HG02623 (cell line): ENCODE results near the gene TTC12.
"Not testable (repeated sequence)": the region's sequence is repeated elsewhere in the genome, so short reads cannot be mapped to it uniquely, and the experiment has no call there.

Experiments used
- ATAC-seq: cut with Tn5 transposase; IDR thresholded peaks from one replicate; pipeline ENCODE4 v1.9.1; 2021; ENCODE audit warnings: moderate library complexity; ENCODE audit not compliant: unreplicated experiment

Gene TTC12

GRCh38 chr11:113286009-113286408 lies 28.4 kb upstream of the TTC12 start:
- no peak for ATAC-seq

- ATAC-seq, result no peak
Observed at GRCh38 chr11:113286509-113287497, 27.6 kb upstream of the TTC12 start.

DNA sequence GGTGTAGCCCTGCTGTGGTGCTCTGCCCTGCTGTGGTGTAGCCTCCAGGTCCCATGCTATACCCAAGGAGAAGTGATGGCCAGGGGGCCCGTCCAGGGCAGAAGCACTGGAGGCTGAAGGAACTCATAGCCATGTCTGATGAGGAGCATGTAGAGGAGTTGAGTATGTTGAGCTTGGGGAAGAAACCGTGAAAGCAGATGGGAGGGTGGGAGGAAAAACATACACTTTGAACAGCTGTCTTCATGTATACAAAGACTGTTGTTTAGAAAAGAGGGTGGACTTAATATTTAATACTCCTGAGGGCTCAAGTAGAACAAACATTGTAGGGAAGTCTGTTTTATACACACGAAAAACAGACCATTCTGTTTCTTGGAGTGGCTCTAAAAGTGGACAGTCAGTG lies 26.6 kb upstream of the TTC12 start:
- ATAC-seq, result no peak

DNA sequence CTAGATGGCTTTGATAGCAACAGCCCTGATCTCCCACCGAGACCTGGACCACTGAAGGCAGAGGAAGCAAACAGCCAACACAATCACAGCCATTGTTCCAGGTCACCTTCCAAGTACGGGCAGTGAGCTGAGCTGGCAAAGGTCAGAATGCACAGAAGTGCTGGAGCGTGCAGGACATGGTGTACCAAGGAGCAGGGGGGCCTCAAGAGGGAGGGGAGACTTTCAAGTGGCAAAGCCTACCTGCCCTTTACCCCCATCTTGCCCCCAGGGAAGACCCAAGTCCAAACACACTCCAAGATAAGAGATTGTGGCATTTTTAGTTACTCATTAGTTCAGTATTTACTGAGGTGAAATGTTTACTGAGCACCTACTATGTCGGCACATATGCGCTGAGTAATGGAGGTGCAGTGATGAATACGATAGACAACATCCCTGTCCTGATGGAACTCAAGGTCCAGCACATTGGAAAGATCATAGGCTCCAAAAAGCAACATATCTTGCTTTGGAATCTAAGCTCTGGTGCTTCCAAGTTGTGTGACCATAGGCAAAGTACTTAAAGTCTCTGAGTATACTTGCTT lies 26.0 kb upstream of the TTC12 start:
- ATAC-seq, result no peak

DNA sequence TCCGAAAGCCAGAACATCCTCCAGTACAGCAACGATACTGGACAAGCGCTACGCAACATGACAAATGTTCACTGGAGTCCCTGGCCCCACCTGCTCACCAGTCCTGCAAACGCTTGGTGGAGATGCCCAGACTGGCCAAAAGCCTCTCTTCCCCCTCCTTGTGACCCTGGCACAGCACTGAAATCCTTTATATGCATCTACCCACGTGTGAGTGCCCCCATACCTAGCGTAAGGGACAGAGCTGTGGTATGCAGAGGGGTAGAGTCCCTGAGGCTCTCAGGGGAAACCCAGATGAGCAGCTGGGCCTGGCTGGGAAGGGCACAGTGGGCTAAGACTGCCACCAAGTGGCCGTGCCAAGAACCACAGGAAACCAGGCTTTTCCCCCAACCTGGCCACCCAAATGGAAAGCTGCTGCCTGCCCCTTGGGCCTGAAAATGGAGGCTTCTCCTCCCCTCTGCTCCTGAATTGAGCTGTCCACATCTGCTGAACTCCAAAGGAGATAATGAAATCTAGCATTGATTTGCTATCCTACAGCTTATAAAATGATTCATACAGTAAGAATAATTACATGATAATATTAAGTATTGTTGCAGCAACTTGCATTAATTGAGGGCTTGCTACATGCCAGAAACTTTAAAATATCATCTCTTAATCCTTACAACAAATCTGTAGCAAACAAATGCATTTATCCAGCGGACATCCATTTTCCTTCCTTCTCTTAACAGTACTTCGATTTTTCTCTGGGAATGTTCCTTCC lies 24.8 kb upstream of the TTC12 start:
- peak; percentile 98 for ATAC-seq

GRCh38 chr11:113293936-113294335 lies 20.4 kb upstream of the TTC12 start:
- no peak for ATAC-seq

DNA sequence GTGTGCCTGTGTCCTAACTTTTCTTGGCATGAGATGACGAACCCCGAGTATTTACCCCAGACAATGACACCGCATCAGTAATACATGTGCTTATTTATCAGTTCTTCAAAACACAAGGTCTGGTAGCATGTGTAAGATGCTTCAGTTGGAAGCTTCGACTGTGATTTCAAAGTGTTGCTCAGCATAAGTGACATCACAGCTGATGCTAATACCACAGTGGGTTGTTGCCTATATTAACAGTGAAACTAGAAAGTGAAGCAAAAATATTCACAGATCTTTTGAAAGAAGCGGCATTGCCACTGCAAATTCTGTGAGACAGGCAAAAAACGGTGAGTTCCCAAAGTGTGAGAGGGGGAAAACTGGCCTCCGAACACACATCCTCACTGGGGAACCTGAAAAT lies 18.4 kb upstream of the TTC12 start:
- no peak for ATAC-seq

GRCh38 chr11:113296447-113297205 lies 17.8 kb upstream of the TTC12 start:
- ATAC-seq, result no peak

- not testable (repeated sequence) for ATAC-seq
Observed at GRCh38 chr11:113298496-113298895, 15.9 kb upstream of the TTC12 start.

DNA sequence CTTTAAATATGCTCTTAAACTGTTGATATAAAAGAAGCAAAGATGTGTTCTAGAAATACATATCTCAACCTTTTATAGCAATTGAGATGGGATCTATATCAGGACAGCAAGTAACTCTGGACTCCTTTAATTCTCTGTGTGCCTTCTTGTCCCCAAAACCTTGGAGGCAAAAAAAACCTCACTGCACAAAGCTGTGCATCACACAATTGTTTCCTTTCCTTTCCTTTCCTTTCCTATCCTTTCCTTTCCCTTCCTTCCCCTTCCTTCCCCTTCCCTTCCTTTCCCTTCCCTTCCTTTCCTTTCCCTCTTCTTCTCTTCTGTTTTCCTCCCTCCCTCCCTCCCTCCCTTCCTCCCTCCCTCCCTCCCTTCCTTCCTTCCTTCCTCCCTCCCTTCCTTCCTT lies 9.5 kb upstream of the TTC12 start:
- ATAC-seq, result no peak

DNA sequence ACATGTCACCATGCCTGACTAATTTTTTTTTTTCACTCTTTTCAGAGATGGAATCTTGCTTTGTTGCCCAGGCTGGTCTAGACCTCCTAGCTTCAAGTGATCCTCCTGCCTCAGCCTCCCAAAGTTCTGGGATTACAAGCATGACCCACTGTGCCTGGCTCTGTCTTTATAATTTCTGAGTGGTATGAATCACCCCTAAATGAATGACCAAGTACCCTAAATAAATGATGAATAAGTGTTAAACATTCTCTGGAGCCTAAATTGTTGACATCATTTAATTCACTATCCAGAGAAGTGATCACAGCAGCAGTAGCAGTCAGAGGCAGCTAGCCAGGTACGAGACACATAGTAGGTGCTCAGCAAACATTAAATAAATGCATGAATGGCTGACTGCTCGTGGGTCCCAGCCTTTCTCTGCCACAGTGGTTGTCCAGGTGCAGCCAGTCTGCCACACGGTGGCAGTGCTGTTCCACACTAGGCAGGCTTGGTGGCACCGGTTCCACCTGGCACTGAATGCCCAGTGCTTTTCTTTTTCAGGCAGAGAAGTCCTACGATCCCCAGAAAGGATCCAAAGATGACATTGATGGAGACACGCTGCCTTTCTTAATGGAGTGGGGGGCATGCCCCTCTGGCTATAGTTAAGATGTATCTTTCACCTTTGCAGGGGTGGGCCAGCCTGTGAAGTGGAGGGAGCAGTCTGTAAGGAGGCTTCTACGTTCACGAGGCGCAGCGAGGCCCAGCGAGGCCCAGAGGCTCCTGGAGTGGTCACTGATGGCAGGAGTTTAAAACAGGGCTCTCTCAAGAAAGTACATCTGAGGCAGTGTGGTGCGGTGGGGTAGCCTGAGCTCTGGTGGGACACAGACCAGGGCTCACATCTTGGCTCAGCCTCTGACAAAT lies 8.7 kb upstream of the TTC12 start:
- ATAC-seq, result peak; percentile 77

- no peak for ATAC-seq
Observed at GRCh38 chr11:113308601-113309000, 5.8 kb upstream of the TTC12 start.

DNA sequence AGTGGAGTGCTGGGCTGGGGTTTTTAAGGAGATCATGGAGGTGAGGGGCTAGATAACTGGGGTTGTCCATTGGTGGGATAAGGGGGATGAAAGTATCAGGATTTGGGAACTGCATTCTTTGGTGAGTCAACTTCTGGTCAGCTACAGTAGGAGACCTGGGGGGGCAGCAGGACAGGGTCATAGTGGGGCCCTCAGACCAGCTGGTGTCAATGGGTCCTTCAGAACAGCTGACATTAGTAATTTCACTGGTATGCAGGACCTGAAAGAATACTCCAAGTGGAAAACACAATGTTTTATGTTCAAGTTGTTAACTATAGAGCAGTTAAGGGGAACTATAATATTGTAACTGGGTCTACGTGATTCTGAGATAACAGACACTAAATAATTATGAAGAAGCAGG lies 2.8 kb upstream of the TTC12 start:
- ATAC-seq, result no peak

DNA sequence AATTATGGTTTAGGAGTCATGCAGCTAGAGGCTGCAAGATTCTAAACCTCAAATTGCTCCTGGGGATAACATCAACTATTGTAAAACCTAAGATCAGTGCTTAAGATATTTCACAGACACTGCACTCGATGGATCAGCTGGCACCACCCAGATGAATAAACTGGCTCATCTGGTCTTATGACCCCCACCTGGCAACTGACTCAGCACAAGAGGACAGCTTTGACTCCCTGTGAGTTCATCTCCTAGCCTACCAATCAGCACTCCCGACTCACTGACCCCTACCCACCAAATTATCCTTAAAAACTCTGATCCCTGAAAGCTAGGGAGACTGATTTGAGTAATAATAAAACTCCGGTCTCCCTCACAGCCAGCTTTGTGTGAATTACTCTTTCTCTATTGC lies 782 bp upstream of the TTC12 start:
- no peak for ATAC-seq

GRCh38 chr11:113314065-113314388 lies 356 bp upstream of the TTC12 start:
- ATAC-seq, result no peak

DNA sequence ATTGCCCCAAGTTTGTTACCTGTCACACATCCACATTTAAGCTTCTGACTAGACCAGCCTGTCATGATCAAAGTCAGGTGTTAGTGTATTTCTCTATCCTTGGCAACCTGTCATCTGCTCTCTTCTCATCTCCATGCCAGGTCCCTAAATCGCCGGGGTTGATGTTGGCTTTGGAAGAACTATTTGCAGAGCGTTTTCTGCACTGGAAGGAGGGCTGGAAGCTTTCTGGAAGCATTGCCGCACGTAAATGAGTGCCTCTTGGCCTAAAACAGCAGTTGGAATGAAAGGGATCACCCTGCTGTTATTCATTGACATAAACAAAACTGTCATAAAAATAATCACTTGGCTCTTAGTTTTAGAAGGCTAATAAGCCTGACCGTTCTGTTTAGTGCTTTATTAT lies 1.4 kb downstream of the TTC12 start:
- ATAC-seq, result no peak

- no peak for ATAC-seq
Observed at GRCh38 chr11:113316256-113316655, 1.9 kb downstream of the TTC12 start.

DNA sequence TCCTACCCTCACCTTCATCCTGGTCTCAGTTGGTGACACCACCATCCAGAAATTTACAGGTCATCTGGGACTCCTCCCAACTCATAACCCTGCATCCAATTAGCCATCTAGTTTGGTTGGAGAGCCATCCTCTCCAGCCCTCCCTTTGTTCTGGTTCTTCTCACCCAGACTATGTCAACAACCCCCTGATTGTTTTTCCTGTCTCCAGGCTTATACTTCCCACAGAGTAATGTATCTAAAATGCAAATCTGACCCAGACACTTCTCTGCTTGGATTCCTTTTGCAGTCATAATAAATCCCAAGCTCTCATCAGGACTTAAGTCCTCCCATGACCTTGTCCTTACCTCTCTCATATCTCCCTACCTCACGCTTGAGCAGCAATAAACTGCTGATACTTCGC lies 3.0 kb downstream of the TTC12 start:
- ATAC-seq, result no peak

- no peak for ATAC-seq
Observed at GRCh38 chr11:113319085-113319484, 4.7 kb downstream of the TTC12 start.

- ATAC-seq, result no peak
Observed at GRCh38 chr11:113322158-113322557, 7.8 kb downstream of the TTC12 start.
